ENCODE results near the gene GRM1.

GRM1 gene

GRCh38 chr6:146287691-146288369 is 259.0 kb downstream of the GRM1 start:
- Histone ChIP-seq H3K27me3 (replicated peaks) (no peaks in the 10 kb centered on the region), H3K36me3 (replicated peaks) (no peaks in the 10 kb centered on the region), H3K4me3 (ENCODE audit: low read depth, low read length) (no peak overlapping the region), H3K27ac (no peak overlapping the region)
- DNase-seq, result peak; percentile 7
- in situ Hi-C loops (cut with HindIII; ENCODE audit: low pct_ligation_motif_present, low sequenced_read_pairs), result no loop called here
- no peak for TF ChIP-seq CTCF (IDR thresholded peaks at IDR 0.05; ENCODE audit: low read depth, low read length, missing control alignments)

- Histone ChIP-seq H3K27ac (peak overlapping the region; percentile 25), H3K27me3 (replicated peaks) (no peaks in the 10 kb centered on the region), H3K4me3 (ENCODE audit: low read depth, low read length) (no peak overlapping the region), H3K36me3 (replicated peaks) (no peaks in the 10 kb centered on the region)
- TF ChIP-seq CTCF (IDR thresholded peaks at IDR 0.05; ENCODE audit: low read depth, low read length, missing control alignments), result no peak
- peak; percentile 88 for DNase-seq
- in situ Hi-C loops (cut with HindIII; ENCODE audit: low pct_ligation_motif_present, low sequenced_read_pairs), result no loop called here
Observed at GRCh38 chr6:146289816-146290588, 261.1 kb downstream of the GRM1 start.

GRCh38 chr6:146290589-146290901 is 261.7 kb downstream of the GRM1 start:
- Histone ChIP-seq H3K4me3 (ENCODE audit: low read depth, low read length) (no peak overlapping the region), H3K27me3 (replicated peaks) (no peaks in the 10 kb centered on the region), H3K27ac (peak overlapping the region; percentile 54), H3K36me3 (replicated peaks) (no peaks in the 10 kb centered on the region)
- in situ Hi-C loops (cut with HindIII; ENCODE audit: low pct_ligation_motif_present, low sequenced_read_pairs), result no loop called here
- DNase-seq, result no peak
- TF ChIP-seq CTCF (IDR thresholded peaks at IDR 0.05; ENCODE audit: low read depth, low read length, missing control alignments), result no peak

GRCh38 chr6:146292506-146292905 is 263.6 kb downstream of the GRM1 start:
- in situ Hi-C loops (cut with HindIII; ENCODE audit: low pct_ligation_motif_present, low sequenced_read_pairs), result no loop called here
- DNase-seq, result no peak
- no peaks in the 10 kb centered on the region for H3K27me3 ChIP-seq (replicated peaks)
- no peak overlapping the region for H3K4me3 ChIP-seq (ENCODE audit: low read depth, low read length)
- no peak overlapping the region for H3K27ac ChIP-seq
- no peak for TF ChIP-seq CTCF (IDR thresholded peaks at IDR 0.05; ENCODE audit: low read depth, low read length, missing control alignments)
- H3K36me3 ChIP-seq (replicated peaks), result no peaks in the 10 kb centered on the region

- in situ Hi-C loops (cut with HindIII; ENCODE audit: low pct_ligation_motif_present, low sequenced_read_pairs), result no loop called here
Observed at GRCh38 chr6:146295695-146296094, 266.8 kb downstream of the GRM1 start.

More at GRCh38 chr6:146295695-146296094, 266.8 kb downstream of the GRM1 start:
- H3K27ac ChIP-seq, result no peak overlapping the region
- no peak overlapping the region for H3K4me3 ChIP-seq (ENCODE audit: low read depth, low read length)
- no peaks in the 10 kb centered on the region for H3K36me3 ChIP-seq (replicated peaks)
- TF ChIP-seq CTCF (IDR thresholded peaks at IDR 0.05; ENCODE audit: low read depth, low read length, missing control alignments), result no peak
- DNase-seq, result no peak
- no peaks in the 10 kb centered on the region for H3K27me3 ChIP-seq (replicated peaks)
